Measurements from ENCODE around the gene HIF3A.

- peak; percentile 49 to 92 (median 72) for TF ChIP-seq CTCF (IDR thresholded peaks at IDR 0.05)
- TF ChIP-seq POLR2A (IDR thresholded peaks at IDR 0.05) = peak in 2 of 4 donors; percentile 67 to 80
These were observed 50.2 kb downstream of the HIF3A start, which contains the start of gene PPP5C for GRCh38 chr19:46346821-46347571.

Data from esophagus squamous epithelium (tissue), 4 donors.